PFSK-1 (cell line): ENCODE measurements around the gene C5orf46.

Source experiments
- FOXP2 ChIP-seq: optimal IDR thresholded peaks from 2 replicates; pipeline ENCODE3; 2011; ENCODE audit warnings: borderline replicate concordance, control low read depth, inconsistent platforms; ENCODE audit not compliant: insufficient read depth; ENCODE audit errors: extremely low read length, extremely low read depth
- POLR2AphosphoS5 ChIP-seq: IDR thresholded peaks from 2 replicates; pipeline ENCODE4 v1.6.1; 2012; ENCODE audit warnings: low read depth, mild to moderate bottlenecking, control low read depth, low read length, moderate library complexity
- REST ChIP-seq, 2 experiments: IDR thresholded peaks; 2 replicates each; pipeline versions ENCODE4 v1.6.1 to v1.8.0; 2011 to 2012; ENCODE audit warnings: low read depth in 2 of 2, low read length in 2 of 2, control low read depth in 1 of 2, inconsistent platforms in 1 of 2, mild to moderate bottlenecking in 1 of 2, moderate library complexity in 1 of 2; ENCODE audit not compliant: insufficient read depth in 1 of 2
- SIN3A ChIP-seq: IDR thresholded peaks from 2 replicates; pipeline ENCODE4 v1.6.1; 2012; ENCODE audit warnings: mild to moderate bottlenecking, low read length, moderate library complexity, borderline replicate concordance; ENCODE audit not compliant: insufficient read depth
- TAF1 ChIP-seq: IDR thresholded peaks from 2 replicates; pipeline ENCODE4 v1.6.1; 2012; ENCODE audit warnings: low read length, control low read depth, borderline replicate concordance; ENCODE audit not compliant: insufficient read depth

The C5orf46 gene

GRCh38 chr5:147935032-147935431 is 28.7 kb upstream of the C5orf46 start:
- no peak for TF ChIP-seq TAF1
- TF ChIP-seq SIN3A, result no peak
- TF ChIP-seq REST (IDR thresholded peaks at IDR 0.05; ENCODE audit: insufficient read depth in 1 of 2, low read depth in 2 of 2, low read length in 2 of 2), result no peak
- TF ChIP-seq FOXP2, result no peak
- TF ChIP-seq POLR2AphosphoS5, result no peak

GRCh38 chr5:147930769-147931168 is 24.4 kb upstream of the C5orf46 start:
- TF ChIP-seq FOXP2, result no peak
- TF ChIP-seq SIN3A, result no peak
- TF ChIP-seq TAF1, result no peak
- no peak for TF ChIP-seq POLR2AphosphoS5
- no peak for TF ChIP-seq REST (IDR thresholded peaks at IDR 0.05; ENCODE audit: insufficient read depth in 1 of 2, low read depth in 2 of 2, low read length in 2 of 2)

- no peak for TF ChIP-seq POLR2AphosphoS5
- no peak for TF ChIP-seq SIN3A
- no peak for TF ChIP-seq REST (IDR thresholded peaks at IDR 0.05; ENCODE audit: insufficient read depth in 1 of 2, low read depth in 2 of 2, low read length in 2 of 2)
These were observed 21.6 kb upstream of the C5orf46 start for GRCh38 chr5:147927901-147928300.

- TF ChIP-seq REST (IDR thresholded peaks at IDR 0.05; ENCODE audit: insufficient read depth in 1 of 2, low read depth in 2 of 2, low read length in 2 of 2) (no peak), TAF1 (no peak), POLR2AphosphoS5 (no peak), SIN3A (no peak), FOXP2 (no peak)
These were observed 18.7 kb upstream of the C5orf46 start for GRCh38 chr5:147925020-147925419.

GRCh38 chr5:147921136-147921535 is 14.8 kb upstream of the C5orf46 start:
- TF ChIP-seq REST (IDR thresholded peaks at IDR 0.05; ENCODE audit: insufficient read depth in 1 of 2, low read depth in 2 of 2, low read length in 2 of 2) (no peak), FOXP2 (no peak), TAF1 (no peak), SIN3A (no peak), POLR2AphosphoS5 (no peak)
